ENCODE results near the gene GULP1. TPM values are rescaled to one million over a fixed set of nuclear protein-coding genes. Genes with fewer than 3 reads are reported as not detected.

Gene GULP1
- total and polyA plus RNA-seq, 2 of the 13 experiments (the other 11 are each of a cell fraction or from before 2014, with no cell fraction given), result 0.15 TPM; not detected in 1

DNA sequence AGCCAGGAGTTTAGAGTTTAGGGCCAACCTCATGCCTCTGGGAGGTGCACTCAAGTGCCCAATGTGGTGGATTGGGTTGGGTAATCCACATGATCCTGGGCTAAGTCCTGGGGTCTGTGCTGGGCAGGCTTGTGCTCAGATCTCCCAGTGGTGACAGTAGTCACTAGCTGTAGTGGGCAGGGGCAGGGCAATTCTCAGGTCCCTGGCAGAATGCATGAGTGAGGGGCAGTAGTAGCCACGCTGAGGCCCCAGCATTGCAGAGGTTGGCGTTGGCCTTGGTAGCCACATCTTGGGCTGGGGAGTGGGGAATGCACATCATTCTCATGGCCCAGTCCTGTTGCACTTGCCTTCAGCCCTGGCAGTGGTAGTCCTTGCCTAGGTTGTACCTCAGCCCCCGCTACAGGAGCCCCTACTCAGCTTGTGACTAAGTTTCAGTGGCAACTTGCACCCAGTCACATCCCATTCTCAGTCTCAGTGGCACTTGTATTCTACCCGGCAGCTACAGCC lies 269.9 kb downstream of the GULP1 start:
- CTCF ChIA-PET (ENCODE audit: low intra/inter-chr PET ratio, low total read pairs), result no interaction called here
- Histone ChIP-seq H2AFZ (ENCODE audit: low read length) (no peak overlapping the region), H3K27ac (ENCODE audit: extremely low read length, insufficient read depth, low read length) (no peak overlapping the region), H3K4me1 (ENCODE audit: insufficient read depth, low read length) (no peaks in the 10 kb centered on the region), H3K9me3 (ENCODE audit: low read length) (peaks cover 50% of the 10 kb centered on the region), H4K20me1 (ENCODE audit: insufficient read depth, low read length) (no peaks in the 10 kb centered on the region), H3K9ac (ENCODE audit: insufficient read depth, low read depth, low read length) (no peak overlapping the region), H3K4me3 (replicated peaks in 1 of 3; ENCODE audit: insufficient read depth in 1 of 3, low read depth in 2 of 3, low read length in 3 of 3) (no peak overlapping the region), H3K36me3 (replicated peaks in 1 of 2; ENCODE audit: control insufficient read depth in 1 of 2, insufficient read depth in 2 of 2, low read length in 2 of 2) (no peaks in the 10 kb centered on the region), H3K27me3 (ENCODE audit: control insufficient read depth in 1 of 2, insufficient read depth in 2 of 2, low read length in 2 of 2) (no peaks in the 10 kb centered on the region), H3K79me2 (ENCODE audit: insufficient read depth, low read length) (no peaks in the 10 kb centered on the region), H3K4me2 (ENCODE audit: low read depth, low read length) (no peak overlapping the region)
- no peak for TF ChIP-seq SYNCRIP (IDR thresholded peaks at IDR 0.05; ENCODE audit: insufficient read depth, low read depth, low read length)
- in situ Hi-C loops (cut with HindIII; ENCODE audit: extremely low pct_ligation_motif_present, low pct_unique_long_range_greater_than_20kb) (no loop called here), intact Hi-C loops (cut with micrococcal nuclease; ENCODE audit: unreplicated experiment) (no loop called here)
- POLR2A ChIA-PET, result no interaction called here
- DNase-seq (ENCODE audit: low spot score), result no peak
- WGBS (ENCODE audit: low lambda C conversion rate), result 0% methylated on average over 2 of the region's 4 CpGs
- no peak for ATAC-seq
- BruUV-seq (replicated peaks), result no TSS peak
- no peak for FAIRE-seq

DNA sequence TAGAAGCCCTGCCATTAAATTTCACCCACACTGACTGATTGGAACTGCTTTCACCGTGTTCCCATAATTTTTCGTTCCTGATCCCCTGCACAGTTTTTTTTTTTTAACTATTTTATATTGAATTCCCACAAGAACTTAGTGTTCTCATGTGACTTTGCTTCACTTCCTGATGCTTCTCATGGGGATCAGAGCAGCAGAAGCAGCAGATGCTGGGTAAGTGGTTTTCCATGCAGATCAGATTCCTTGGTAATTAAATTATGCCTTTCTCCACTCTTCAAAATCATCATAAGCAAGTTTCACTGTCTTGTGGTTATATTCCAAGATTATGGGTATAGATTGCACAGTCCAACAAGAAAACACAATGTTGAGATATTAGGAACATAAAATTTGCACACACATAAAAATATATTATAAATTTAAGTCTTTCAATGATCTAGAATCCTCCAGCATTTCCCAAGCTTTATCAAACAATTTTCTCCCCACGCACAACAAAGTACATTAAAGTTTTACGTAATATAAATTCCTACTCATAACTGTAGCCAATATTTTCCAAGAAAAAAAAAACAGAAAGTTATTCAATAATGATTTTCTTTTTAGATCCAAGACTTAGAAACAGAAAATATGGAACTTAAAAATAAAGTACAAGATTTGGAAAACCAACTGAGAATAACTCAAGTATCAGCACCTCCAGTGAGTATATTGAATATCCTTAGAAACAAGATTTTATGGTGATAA lies 277.9 kb downstream of the GULP1 start:
- intact Hi-C loops (cut with micrococcal nuclease; ENCODE audit: unreplicated experiment) (no loop called here), in situ Hi-C loops (cut with HindIII; ENCODE audit: extremely low pct_ligation_motif_present, low pct_unique_long_range_greater_than_20kb) (no loop called here)
- Histone ChIP-seq H3K36me3 (replicated peaks in 1 of 2; ENCODE audit: control insufficient read depth in 1 of 2, insufficient read depth in 2 of 2, low read length in 2 of 2) (no peaks in the 10 kb centered on the region), H3K27ac (ENCODE audit: extremely low read length, insufficient read depth, low read length) (no peak overlapping the region), H4K20me1 (ENCODE audit: insufficient read depth, low read length) (no peaks in the 10 kb centered on the region), H3K4me2 (ENCODE audit: low read depth, low read length) (no peak overlapping the region), H3K79me2 (ENCODE audit: insufficient read depth, low read length) (no peaks in the 10 kb centered on the region), H3K4me3 (replicated peaks in 1 of 3; ENCODE audit: insufficient read depth in 1 of 3, low read depth in 2 of 3, low read length in 3 of 3) (no peak overlapping the region), H3K9me3 (ENCODE audit: low read length) (no peaks in the 10 kb centered on the region), H3K27me3 (ENCODE audit: control insufficient read depth in 1 of 2, insufficient read depth in 2 of 2, low read length in 2 of 2) (no peaks in the 10 kb centered on the region), H2AFZ (ENCODE audit: low read length) (no peak overlapping the region), H3K4me1 (ENCODE audit: insufficient read depth, low read length) (no peaks in the 10 kb centered on the region), H3K9ac (ENCODE audit: insufficient read depth, low read depth, low read length) (no peak overlapping the region)
- BruUV-seq (replicated peaks), result no TSS peak
- ATAC-seq (no peak), DNase-seq (ENCODE audit: low spot score) (no peak), FAIRE-seq (no peak)
- ChIA-PET CTCF (ENCODE audit: low intra/inter-chr PET ratio, low total read pairs) (no interaction called here), POLR2A (no interaction called here)
- TF ChIP-seq, protein P1, sequence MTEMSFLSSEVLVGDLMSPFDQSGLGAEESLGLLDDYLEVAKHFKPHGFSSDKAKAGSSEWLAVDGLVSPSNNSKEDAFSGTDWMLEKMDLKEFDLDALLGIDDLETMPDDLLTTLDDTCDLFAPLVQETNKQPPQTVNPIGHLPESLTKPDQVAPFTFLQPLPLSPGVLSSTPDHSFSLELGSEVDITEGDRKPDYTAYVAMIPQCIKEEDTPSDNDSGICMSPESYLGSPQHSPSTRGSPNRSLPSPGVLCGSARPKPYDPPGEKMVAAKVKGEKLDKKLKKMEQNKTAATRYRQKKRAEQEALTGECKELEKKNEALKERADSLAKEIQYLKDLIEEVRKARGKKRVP (CRISPR knock-in tag; IDR thresholded peaks at IDR 0.05), result no peak
- TF ChIP-seq ZNF335 (CRISPR knock-in tag; IDR thresholded peaks at IDR 0.05), result no peak
- TF ChIP-seq ZBTB3 (CRISPR knock-in tag; IDR thresholded peaks at IDR 0.05; ENCODE audit: borderline replicate concordance, low read depth), result no peak
- no peak for TF ChIP-seq ZNF33B (CRISPR knock-in tag; IDR thresholded peaks at IDR 0.05)
- no peak for TF ChIP-seq ZNF839 (CRISPR knock-in tag; IDR thresholded peaks at IDR 0.05; ENCODE audit: borderline replicate concordance)
- no peak for TF ChIP-seq ZBTB21 (CRISPR knock-in tag; IDR thresholded peaks at IDR 0.05)
- WGBS (ENCODE audit: low lambda C conversion rate), result 19% methylated on average over 4 of the region's 4 CpGs

Measured in HepG2 (cell line).